ENCODE data around the gene EMX1. TPM values are rescaled to one million over a fixed set of nuclear protein-coding genes. Genes with fewer than 3 reads are reported as not detected.

Gene EMX1
- polyA plus RNA-seq, 2 donors: 0.05 to 0.08 TPM

- Histone ChIP-seq H3K27me3 (ENCODE audit: control insufficient read depth in 1 of 2, insufficient read depth in 2 of 2, low read length in 2 of 2) (no peaks in the 10 kb centered on the region), H3K36me3 (ENCODE audit: control insufficient read depth in 2 of 2, insufficient read depth in 2 of 2, low read length in 1 of 2) (peaks cover 0 to 5% of the 10 kb centered on the region in 2 donors), H3K4me1 (ENCODE audit: control insufficient read depth in 2 of 2, insufficient read depth in 2 of 2, low read length in 1 of 2) (no peaks in the 10 kb centered on the region), H3K9me3 (ENCODE audit: control insufficient read depth in 2 of 2, insufficient read depth in 1 of 2, low read depth in 1 of 2, low read length in 1 of 2) (no peaks in the 10 kb centered on the region), H3K4me3 (ENCODE audit: low read depth in 1 of 2, low read length in 2 of 2) (no peak overlapping the region), H3K27ac (ENCODE audit: low read depth in 2 of 2, low read length in 1 of 2) (no peak overlapping the region)
- 77 to 86% methylated on average over 10 of the region's 10 CpGs for whole genome bisulfite sequencing, 2 donors
Observed at GRCh38 chr2:72983500-72984161, 66.3 kb downstream of the EMX1 start.

DNA sequence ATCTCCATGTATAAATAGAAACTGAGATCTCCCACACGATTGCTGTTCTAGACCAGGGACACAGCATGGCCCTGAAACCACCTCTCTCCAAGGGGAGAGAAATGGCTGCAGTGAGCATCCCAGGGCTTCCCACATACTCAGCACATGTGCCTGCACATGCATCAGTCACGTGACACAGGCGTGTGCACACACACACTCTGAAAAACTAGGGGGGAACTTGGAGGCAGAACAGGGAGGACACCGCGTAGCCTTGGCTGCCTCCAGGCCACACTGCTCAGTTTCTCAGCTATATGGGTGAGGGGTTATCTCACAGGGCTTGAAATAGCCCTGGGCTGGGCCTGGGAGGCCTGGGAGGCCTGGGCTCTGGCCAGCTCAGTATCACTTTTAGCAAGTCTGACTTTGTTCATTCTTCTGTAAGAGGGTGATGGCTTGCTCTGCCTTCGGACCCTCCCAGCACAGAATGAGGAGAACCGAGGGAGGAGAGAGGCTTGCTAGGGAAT, 66.9 kb downstream of the EMX1 start:
- no peak overlapping the region for H3K27ac ChIP-seq (ENCODE audit: low read depth in 2 of 2, low read length in 1 of 2)
- no peaks in the 10 kb centered on the region for H3K9me3 ChIP-seq (ENCODE audit: control insufficient read depth in 2 of 2, insufficient read depth in 1 of 2, low read depth in 1 of 2, low read length in 1 of 2)
- 66 to 73% methylated on average over 7 of the region's 7 CpGs for WGBS, 2 donors
- H3K27me3 ChIP-seq (ENCODE audit: control insufficient read depth in 1 of 2, insufficient read depth in 2 of 2, low read length in 2 of 2): no peaks in the 10 kb centered on the region
- no peaks in the 10 kb centered on the region for H3K4me1 ChIP-seq (ENCODE audit: control insufficient read depth in 2 of 2, insufficient read depth in 2 of 2, low read length in 1 of 2)
- H3K36me3 ChIP-seq (ENCODE audit: control insufficient read depth in 2 of 2, insufficient read depth in 2 of 2, low read length in 1 of 2): peaks cover 0 to 6% of the 10 kb centered on the region in 2 donors
- no peak overlapping the region for H3K4me3 ChIP-seq (ENCODE audit: low read depth in 1 of 2, low read length in 2 of 2)

Other genes with a start within 250 kb of the EMX1 start
- gene EXOC6B, start 91.5 kb upstream of the EMX1 start, polyA plus RNA-seq: 1 to 10 TPM; 6.0 to 8.4 TPM
- gene SPR, start 30.1 kb upstream of the EMX1 start, polyA plus RNA-seq: 10 to 100 TPM; 17.2 to 18.2 TPM
- gene SFXN5, start 154.2 kb downstream of the EMX1 start, polyA plus RNA-seq: 1 to 10 TPM; 4.2 to 6.6 TPM
- 1 to 10 TPM; 8.1 to 8.7 TPM for gene RAB11FIP5, start 195.4 kb downstream of the EMX1 start, polyA plus RNA-seq